A549 treated with AZD9567 at 1 μM for 4 hours (cell line): ENCODE data around the gene KRT9. TPM values are rescaled to one million over a fixed set of nuclear protein-coding genes. Genes with fewer than 3 reads are reported as not detected.

Source experiments
- total RNA-seq: library from RNA; stranded (reverse); fragments of 200-300 nt; extraction: Qiagen RNA extraction; gene quantifications from 5 replicates; pipeline ENCODE4 v1.2.3, GENCODE V29; 2022; ENCODE audit not compliant: insufficient read depth

Gene KRT9
- not detected in 5 replicates for total RNA-seq

DNA sequence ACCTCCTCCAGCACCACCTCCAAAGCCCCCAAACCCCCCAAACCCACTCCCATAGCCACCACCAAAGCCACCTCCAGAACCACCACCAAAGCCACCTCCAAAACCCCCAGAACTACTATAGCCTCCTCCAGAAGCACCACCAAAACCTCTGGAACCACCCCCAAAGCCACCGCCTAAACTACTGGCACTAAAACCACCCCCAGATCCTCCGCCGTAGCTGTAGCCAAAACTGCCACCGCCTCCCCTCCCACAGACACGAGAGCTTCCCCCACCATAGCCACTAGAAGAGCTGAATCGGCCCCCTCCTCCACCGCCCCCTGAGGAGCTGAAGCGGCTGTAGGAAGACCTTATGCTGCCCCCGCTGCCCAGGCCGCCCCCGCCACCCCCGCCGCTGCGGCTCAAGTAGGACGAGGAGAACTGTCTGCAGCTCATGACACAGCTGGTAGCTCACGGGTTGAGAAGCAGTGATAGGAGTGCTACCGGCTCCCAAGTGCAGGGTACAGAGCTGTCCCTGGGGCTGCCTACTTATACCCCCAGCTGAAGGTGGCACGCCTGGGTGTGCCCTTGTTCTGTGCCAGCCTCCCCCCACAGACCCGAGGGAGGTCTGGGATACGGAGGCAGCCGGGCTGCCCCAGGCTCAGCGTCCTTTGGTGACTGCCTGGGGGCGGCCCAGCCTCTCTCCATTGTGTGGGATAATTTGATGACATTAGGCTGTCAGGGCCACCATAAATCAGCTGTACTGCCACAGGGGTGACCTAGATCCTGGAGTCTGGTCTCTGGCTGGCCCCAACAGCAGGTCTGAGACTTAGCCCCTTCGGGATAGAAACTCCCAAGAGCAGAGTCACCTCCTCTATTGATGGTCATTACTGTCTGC is at the start of gene KRT9:
Gene KRT9 (minus strand): TSS at position 499 of the 874 bp plus-strand sequence. CDS start 67 bp downstream, at position 432.

DNA sequence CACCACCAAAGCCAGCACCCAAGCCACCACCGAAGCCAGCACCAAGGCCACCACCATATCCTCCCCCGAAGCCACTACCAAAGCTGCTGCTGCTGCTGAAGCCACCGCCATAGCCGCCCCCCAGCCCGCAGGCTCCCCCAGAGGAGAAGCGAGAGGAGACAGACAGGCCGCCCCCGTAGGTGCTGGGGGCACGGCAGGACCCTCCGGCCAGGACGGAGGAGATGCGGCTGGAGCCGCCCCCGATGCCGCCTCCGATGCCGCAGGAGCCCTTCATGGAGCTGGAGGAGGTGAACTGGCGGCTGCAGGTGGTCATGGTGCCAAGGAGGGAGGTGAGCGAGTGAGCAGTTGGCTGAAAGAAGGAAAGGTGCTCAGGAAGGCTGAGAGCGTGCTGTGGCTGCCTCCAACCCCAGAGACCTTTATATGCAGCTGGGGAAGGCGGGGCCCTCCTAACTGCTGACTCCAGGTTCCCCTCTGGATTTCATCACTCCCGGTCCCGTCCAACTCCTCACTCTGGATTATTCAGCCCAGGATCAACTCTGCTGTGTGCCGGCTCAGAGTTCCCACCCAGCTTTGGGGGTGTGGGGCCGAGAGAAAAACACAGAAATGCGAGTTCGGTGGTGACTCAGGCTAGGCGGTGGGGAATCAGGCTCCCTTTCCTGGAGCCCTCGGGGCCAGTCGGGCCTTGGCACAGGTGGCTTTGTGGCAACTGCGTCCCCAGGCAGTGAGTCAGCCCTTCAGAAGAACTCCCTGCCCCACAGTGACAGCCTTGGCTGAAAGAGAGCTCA is 40.7 kb upstream of the KRT9 start, which contains the start of gene KRT16:
Gene KRT16 (minus strand): TSS at position 392 of the 785 bp plus-strand sequence. CDS start 79 bp downstream, at position 313.

GRCh38 chr17:41586863-41587495 is 15.1 kb upstream of the KRT9 start, which contains the start of gene KRT14:
KRT14 (minus strand) TSS chr17:41586895; CDS start chr17:41586834, 61 bp downstream.

DNA sequence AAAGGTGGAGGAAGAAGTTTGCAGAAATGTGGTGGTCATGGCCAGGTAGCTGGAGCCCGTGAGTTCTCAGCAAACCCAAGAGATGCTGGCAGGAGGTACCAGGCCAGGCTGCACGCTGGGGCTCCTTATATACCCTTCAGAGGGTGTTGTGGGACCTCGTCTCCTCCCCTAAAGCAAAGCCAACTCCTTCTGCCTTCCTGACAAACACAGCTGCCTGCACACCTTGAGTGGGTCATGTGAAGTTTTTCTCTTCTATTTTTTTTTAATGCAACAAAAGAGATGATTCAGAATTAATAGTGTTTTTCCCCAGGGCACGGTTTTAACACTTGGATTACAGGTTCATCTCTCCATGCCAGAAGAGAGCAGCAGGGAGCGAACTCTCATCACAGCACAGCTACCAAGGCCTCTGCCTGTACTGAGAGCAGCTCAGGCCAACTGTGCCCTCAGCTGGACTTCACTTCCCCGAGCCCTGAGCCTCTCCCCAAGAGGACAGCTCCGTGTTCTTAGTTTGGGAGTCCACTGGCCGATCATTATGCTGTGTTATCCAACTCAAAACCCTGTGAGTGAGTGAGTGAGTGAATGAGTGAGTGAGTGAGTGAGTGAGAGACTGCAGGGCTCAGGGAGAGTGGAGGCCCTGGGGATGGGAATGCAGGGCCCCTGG is 52.9 kb downstream of the KRT9 start, which contains the start of gene KRT15:
Gene KRT15 (minus strand): TSS at position 102 of the 661 bp plus-strand sequence. CDS start 63 bp downstream, at position 39.

Other genes with a start within 250 kb of the KRT9 start
- not detected in 5 replicates for gene KRT33A, start 221.2 kb downstream of the KRT9 start, total RNA-seq
- not detected in 5 replicates for gene KRT33B, start 202.2 kb downstream of the KRT9 start, total RNA-seq
- 0.21 to 1.2 TPM (median 0.29 TPM) in 5 replicates for gene KRT34, start 189.8 kb downstream of the KRT9 start, total RNA-seq
- not detected in 5 replicates for gene KRT31, start 174.5 kb downstream of the KRT9 start, total RNA-seq
- gene KRT37, start 147.5 kb downstream of the KRT9 start, total RNA-seq = not detected in 5 replicates
- not detected in 5 replicates for gene KRT38, start 131.1 kb downstream of the KRT9 start, total RNA-seq
- gene KRT32, start 104.7 kb downstream of the KRT9 start, total RNA-seq = not detected in 5 replicates
- gene KRT35, start 90.9 kb downstream of the KRT9 start, total RNA-seq = not detected in 5 replicates
- gene KRT36, start 82.1 kb downstream of the KRT9 start, total RNA-seq = not detected in 5 replicates
- 0.08 to 0.50 TPM (median 0.30 TPM) in 3 of 5 replicates, not detected in the others for gene KRT13, start 66.4 kb downstream of the KRT9 start, total RNA-seq
- 2.1 to 2.6 TPM (median 2.5 TPM) in 5 replicates for gene KRT15, start 53.2 kb downstream of the KRT9 start, total RNA-seq
- gene KRT19, start 43.8 kb downstream of the KRT9 start, total RNA-seq = 38.0 to 52.6 TPM (median 41.8 TPM) in 5 replicates
- 0.08 to 0.13 TPM (median 0.10 TPM) in 3 of 5 replicates, not detected in the others for gene KRT14, start 14.8 kb upstream of the KRT9 start, total RNA-seq
- 0.46 to 0.75 TPM (median 0.64 TPM) in 4 of 5 replicates, not detected in the other for gene KRT16, start 40.7 kb upstream of the KRT9 start, total RNA-seq
- gene KRT17, start 52.5 kb upstream of the KRT9 start, total RNA-seq = 0.64 to 0.87 TPM (median 0.80 TPM) in 4 of 5 replicates, not detected in the other
- gene EIF1, start 116.8 kb upstream of the KRT9 start, total RNA-seq = 1,249 to 1,572 TPM (median 1,406 TPM) in 5 replicates
- 0.23 TPM in 1 of 5 replicates, not detected in the others for gene GAST, start 140.3 kb upstream of the KRT9 start, total RNA-seq
- gene HAP1, start 162.6 kb upstream of the KRT9 start, total RNA-seq = 1.6 to 10.1 TPM (median 2.0 TPM) in 5 replicates
- 92.8 to 115 TPM (median 106 TPM) in 5 replicates for gene JUP, start 214.7 kb upstream of the KRT9 start, total RNA-seq
- gene P3H4, start 239.9 kb upstream of the KRT9 start, total RNA-seq = 25.5 to 36.4 TPM (median 34.4 TPM) in 5 replicates
- 91.9 to 106 TPM (median 105 TPM) in 5 replicates for gene FKBP10, start 240.9 kb upstream of the KRT9 start, total RNA-seq